B cell (primary cell): ENCODE results near the gene GPR108.

Source experiments
- CTCF ChIP-seq: fragments of 200-600 bp; IDR thresholded peaks from one replicate; pipeline ENCODE4 v1.8.0; 2022; ENCODE audit warnings: antibody characterized with exemption, mild to moderate bottlenecking
- EZH2 ChIP-seq: IDR thresholded peaks from 2 replicates; pipeline ENCODE4 v1.6.1; 2012; ENCODE audit warnings: borderline replicate concordance, low read depth, mild to moderate bottlenecking, moderate library complexity, low read length; ENCODE audit not compliant: insufficient read depth, poor library complexity, severe bottlenecking

GRCh38 chr19:6724631-6725492, 12.5 kb downstream of the GPR108 start:
- TF ChIP-seq CTCF (no peak), EZH2 (no peak)
